ENCODE measurements around the gene IL17RB.

The IL17RB gene

GRCh38 chr3:53818221-53819162, 27.9 kb upstream of the IL17RB start:
- H3F3A ChIP-seq (ENCODE audit: control insufficient read depth, insufficient read depth): no peaks in the 10 kb centered on the region
- no peak overlapping the region for H3K4me3 ChIP-seq (ENCODE audit: low read length)
- peaks cover 13% of the 10 kb centered on the region; the same call in 1 of the 2 replicates for H3K27me3 ChIP-seq (ENCODE audit: control insufficient read depth, low read length)
- no peaks in the 10 kb centered on the region for H3K36me3 ChIP-seq (ENCODE audit: control insufficient read depth, low read length)
- H3K9me2 ChIP-seq (replicated peaks; ENCODE audit: control insufficient read depth, low read length): no peaks in the 10 kb centered on the region
- no peak overlapping the region for H3K4me2 ChIP-seq (ENCODE audit: low read length)
- H4K20me1 ChIP-seq (ENCODE audit: control insufficient read depth, insufficient read depth, low read depth, low read length): no peaks in the 10 kb centered on the region
- no peak for TF ChIP-seq CTCF (IDR thresholded peaks at IDR 0.05; ENCODE audit: low read depth, low read length, poor library complexity, severe bottlenecking)
- TF ChIP-seq EZH2phosphoT487 (IDR thresholded peaks at IDR 0.05; ENCODE audit: borderline replicate concordance, low read length): no peak
- no peak overlapping the region for H3K27ac ChIP-seq (ENCODE audit: low read depth, low read length)
- H3K9me3 ChIP-seq (ENCODE audit: control insufficient read depth, insufficient read depth, low read length): no peaks in the 10 kb centered on the region
- H3K4me1 ChIP-seq (ENCODE audit: control insufficient read depth, low read length): no peaks in the 10 kb centered on the region
- H3K79me2 ChIP-seq (ENCODE audit: control insufficient read depth, low read length): no peaks in the 10 kb centered on the region

- no peaks in the 10 kb centered on the region for H3K79me2 ChIP-seq (ENCODE audit: control insufficient read depth, low read length)
- no peaks in the 10 kb centered on the region for H3K9me3 ChIP-seq (ENCODE audit: control insufficient read depth, insufficient read depth, low read length)
- no peaks in the 10 kb centered on the region for H3F3A ChIP-seq (ENCODE audit: control insufficient read depth, insufficient read depth)
- no peaks in the 10 kb centered on the region for H3K4me1 ChIP-seq (ENCODE audit: control insufficient read depth, low read length)
- no peaks in the 10 kb centered on the region for H3K36me3 ChIP-seq (ENCODE audit: control insufficient read depth, low read length)
- no peak overlapping the region for H3K27ac ChIP-seq (ENCODE audit: low read depth, low read length)
- TF ChIP-seq CTCF (IDR thresholded peaks at IDR 0.05; ENCODE audit: low read depth, low read length, poor library complexity, severe bottlenecking) (no peak), EZH2phosphoT487 (IDR thresholded peaks at IDR 0.05; ENCODE audit: borderline replicate concordance, low read length) (no peak)
- peaks cover 7% of the 10 kb centered on the region; the same call in 1 of the 2 replicates for H3K27me3 ChIP-seq (ENCODE audit: control insufficient read depth, low read length)
- H4K20me1 ChIP-seq (ENCODE audit: control insufficient read depth, insufficient read depth, low read depth, low read length): no peaks in the 10 kb centered on the region
- no peaks in the 10 kb centered on the region for H3K9me2 ChIP-seq (replicated peaks; ENCODE audit: control insufficient read depth, low read length)
- no peak overlapping the region for H3K4me2 ChIP-seq (ENCODE audit: low read length)
- no peak overlapping the region for H3K4me3 ChIP-seq (ENCODE audit: low read length)
These were observed 27.1 kb upstream of the IL17RB start for GRCh38 chr3:53819163-53819868.

- Histone ChIP-seq H3K4me1 (ENCODE audit: control insufficient read depth, low read length) (no peaks in the 10 kb centered on the region), H3K27ac (ENCODE audit: low read depth, low read length) (no peak overlapping the region), H3K36me3 (ENCODE audit: control insufficient read depth, low read length) (no peaks in the 10 kb centered on the region), H3K4me3 (ENCODE audit: low read length) (no peak overlapping the region), H3K79me2 (ENCODE audit: control insufficient read depth, low read length) (no peaks in the 10 kb centered on the region), H3F3A (ENCODE audit: control insufficient read depth, insufficient read depth) (no peaks in the 10 kb centered on the region), H3K9me2 (replicated peaks; ENCODE audit: control insufficient read depth, low read length) (no peaks in the 10 kb centered on the region), H3K9me3 (ENCODE audit: control insufficient read depth, insufficient read depth, low read length) (no peaks in the 10 kb centered on the region), H3K27me3 (ENCODE audit: control insufficient read depth, low read length) (peaks cover 6% of the 10 kb centered on the region; the same call in 1 of the 2 replicates), H3K4me2 (ENCODE audit: low read length) (no peak overlapping the region), H4K20me1 (ENCODE audit: control insufficient read depth, insufficient read depth, low read depth, low read length) (no peaks in the 10 kb centered on the region)
- TF ChIP-seq CTCF (IDR thresholded peaks at IDR 0.05; ENCODE audit: low read depth, low read length, poor library complexity, severe bottlenecking) (no peak), EZH2phosphoT487 (IDR thresholded peaks at IDR 0.05; ENCODE audit: borderline replicate concordance, low read length) (no peak)
These were observed 26.3 kb upstream of the IL17RB start for GRCh38 chr3:53820084-53820483.

All from DOHH2 (cell line).